MM.1S (cell line): Measurements from ENCODE around the gene FCHSD1.

ENCODE experiments used
- CTCF ChIP-seq: fragments of 300-600 bp; sonication (generic); IDR thresholded peaks from 2 replicates; pipeline ENCODE4 v1.5.1; 2016; ENCODE audit warnings: antibody characterized with exemption, low read length, mixed read lengths
- EZH2 ChIP-seq: fragments of 300-600 bp; sonication (generic); optimal IDR thresholded peaks from 2 replicates; pipeline ENCODE3; 2017; ENCODE audit warnings: low read depth, mild to moderate bottlenecking, antibody characterized with exemption, low read length, mixed read lengths

DNA sequence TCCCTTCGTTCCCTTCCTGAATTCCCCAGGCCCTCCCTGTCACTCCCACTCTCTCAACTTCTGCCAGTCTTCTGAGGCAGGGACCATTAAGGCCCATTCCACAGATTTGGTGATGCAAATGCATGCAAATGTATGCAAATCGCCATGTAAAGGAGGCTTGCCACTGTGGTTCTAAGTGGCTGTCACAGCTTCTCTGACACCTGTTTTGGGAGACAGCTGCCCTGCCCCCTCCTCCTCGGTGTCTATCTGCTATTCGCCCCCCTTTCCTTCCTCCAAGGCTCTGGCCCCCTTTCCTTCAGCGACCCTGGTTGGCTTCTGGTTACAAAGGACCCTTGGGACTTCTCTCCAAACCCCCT is 41.3 kb upstream of the FCHSD1 start:
- TF ChIP-seq CTCF (no peak), EZH2 (no peak)
